Activated naive CD8-positive, alpha-beta T cell (primary cell): ENCODE measurements around the gene TEF.

Experiments
- H3K27ac Mint-ChIP-seq: one replicate; pipeline ENCODE4 v1.8.0; 2021; ENCODE audit warnings: mixed read lengths
- H3K27me3 Mint-ChIP-seq: one replicate; pipeline ENCODE4 v1.8.0; 2021; ENCODE audit warnings: mixed read lengths
- H3K36me3 Mint-ChIP-seq: one replicate; pipeline ENCODE4 v1.8.0; 2021; ENCODE audit warnings: mixed read lengths
- H3K4me1 Mint-ChIP-seq: one replicate; pipeline ENCODE4 v1.8.0; 2021; ENCODE audit warnings: low read depth, mixed read lengths
- H3K4me3 Mint-ChIP-seq: one replicate; pipeline ENCODE4 v1.8.0; 2021; ENCODE audit warnings: mild to moderate bottlenecking, mixed read lengths
- H3K9me3 Mint-ChIP-seq: one replicate; pipeline ENCODE4 v1.8.0; 2021; ENCODE audit warnings: low read depth, mixed read lengths

The TEF gene

GRCh38 chr22:41442240-41442792 is 60.6 kb downstream of the TEF start:
- Mint-ChIP-seq H3K36me3 (no peaks in the 10 kb centered on the region), H3K27me3 (no peaks in the 10 kb centered on the region), H3K4me1 (peaks cover 21% of the 10 kb centered on the region), H3K27ac (no peak overlapping the region), H3K4me3 (no peak overlapping the region), H3K9me3 (no peaks in the 10 kb centered on the region)

GRCh38 chr22:41444360-41445128 is 62.8 kb downstream of the TEF start:
- Mint-ChIP-seq H3K4me3 (peak overlapping the region; percentile 98), H3K36me3 (no peaks in the 10 kb centered on the region), H3K4me1 (peaks cover 21% of the 10 kb centered on the region)

GRCh38 chr22:41445129-41446056 is 63.7 kb downstream of the TEF start:
- Mint-ChIP-seq H3K36me3 (no peaks in the 10 kb centered on the region), H3K4me3 (peak overlapping the region; percentile 98), H3K27me3 (no peaks in the 10 kb centered on the region), H3K27ac (peak overlapping the region; percentile 92), H3K9me3 (no peaks in the 10 kb centered on the region), H3K4me1 (peaks cover 21% of the 10 kb centered on the region)

More at GRCh38 chr22:41444360-41445128, 62.8 kb downstream of the TEF start:
- H3K9me3 Mint-ChIP-seq, result no peaks in the 10 kb centered on the region
- peak overlapping the region; percentile 92 for H3K27ac Mint-ChIP-seq
- no peaks in the 10 kb centered on the region for H3K27me3 Mint-ChIP-seq

GRCh38 chr22:41446057-41446501 is 64.3 kb downstream of the TEF start:
- Mint-ChIP-seq H3K36me3 (no peaks in the 10 kb centered on the region), H3K27ac (peak overlapping the region; percentile 96), H3K4me3 (peak overlapping the region; percentile 98), H3K4me1 (peaks cover 21% of the 10 kb centered on the region), H3K27me3 (no peaks in the 10 kb centered on the region), H3K9me3 (no peaks in the 10 kb centered on the region)

GRCh38 chr22:41446639-41447434 is 65.1 kb downstream of the TEF start, which contains the start of gene TOB2:
Gene TOB2 (minus strand): TSS chr22:41446801. CDS start chr22:41437345, 9,456 bp downstream.
- H3K4me3 Mint-ChIP-seq, result peak within 1 kb of the TSS; percentile 98
- no peaks in the 10 kb centered on the region for H3K36me3 Mint-ChIP-seq

GRCh38 chr22:41447435-41448188 is 65.9 kb downstream of the TEF start:
- Mint-ChIP-seq H3K4me3 (peak overlapping the region; percentile 98), H3K4me1 (peaks cover 16% of the 10 kb centered on the region), H3K27ac (peak overlapping the region; percentile 96), H3K27me3 (no peaks in the 10 kb centered on the region), H3K36me3 (no peaks in the 10 kb centered on the region), H3K9me3 (no peaks in the 10 kb centered on the region)

More at GRCh38 chr22:41446639-41447434, 65.1 kb downstream of the TEF start, which contains the start of gene TOB2:
- Mint-ChIP-seq H3K4me1 (peaks cover 21% of the 10 kb centered on the region), H3K27ac (peak within 1 kb of the TSS; percentile 96), H3K27me3 (no peaks in the 10 kb centered on the region), H3K9me3 (no peaks in the 10 kb centered on the region)

GRCh38 chr22:41448189-41448808 is 66.6 kb downstream of the TEF start:
- Mint-ChIP-seq H3K27me3 (no peaks in the 10 kb centered on the region), H3K4me3 (peak overlapping the region; percentile 98), H3K9me3 (no peaks in the 10 kb centered on the region), H3K36me3 (no peaks in the 10 kb centered on the region), H3K4me1 (peaks cover 10% of the 10 kb centered on the region), H3K27ac (peak overlapping the region; percentile 96)
